ENCODE data around the gene EIF3C.
"Not testable (repeated sequence)": the region's sequence is repeated elsewhere in the genome, so short reads cannot be mapped to it uniquely, and the experiment has no call there.

EIF3C gene, protein sequence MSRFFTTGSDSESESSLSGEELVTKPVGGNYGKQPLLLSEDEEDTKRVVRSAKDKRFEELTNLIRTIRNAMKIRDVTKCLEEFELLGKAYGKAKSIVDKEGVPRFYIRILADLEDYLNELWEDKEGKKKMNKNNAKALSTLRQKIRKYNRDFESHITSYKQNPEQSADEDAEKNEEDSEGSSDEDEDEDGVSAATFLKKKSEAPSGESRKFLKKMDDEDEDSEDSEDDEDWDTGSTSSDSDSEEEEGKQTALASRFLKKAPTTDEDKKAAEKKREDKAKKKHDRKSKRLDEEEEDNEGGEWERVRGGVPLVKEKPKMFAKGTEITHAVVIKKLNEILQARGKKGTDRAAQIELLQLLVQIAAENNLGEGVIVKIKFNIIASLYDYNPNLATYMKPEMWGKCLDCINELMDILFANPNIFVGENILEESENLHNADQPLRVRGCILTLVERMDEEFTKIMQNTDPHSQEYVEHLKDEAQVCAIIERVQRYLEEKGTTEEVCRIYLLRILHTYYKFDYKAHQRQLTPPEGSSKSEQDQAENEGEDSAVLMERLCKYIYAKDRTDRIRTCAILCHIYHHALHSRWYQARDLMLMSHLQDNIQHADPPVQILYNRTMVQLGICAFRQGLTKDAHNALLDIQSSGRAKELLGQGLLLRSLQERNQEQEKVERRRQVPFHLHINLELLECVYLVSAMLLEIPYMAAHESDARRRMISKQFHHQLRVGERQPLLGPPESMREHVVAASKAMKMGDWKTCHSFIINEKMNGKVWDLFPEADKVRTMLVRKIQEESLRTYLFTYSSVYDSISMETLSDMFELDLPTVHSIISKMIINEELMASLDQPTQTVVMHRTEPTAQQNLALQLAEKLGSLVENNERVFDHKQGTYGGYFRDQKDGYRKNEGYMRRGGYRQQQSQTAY

DNA sequence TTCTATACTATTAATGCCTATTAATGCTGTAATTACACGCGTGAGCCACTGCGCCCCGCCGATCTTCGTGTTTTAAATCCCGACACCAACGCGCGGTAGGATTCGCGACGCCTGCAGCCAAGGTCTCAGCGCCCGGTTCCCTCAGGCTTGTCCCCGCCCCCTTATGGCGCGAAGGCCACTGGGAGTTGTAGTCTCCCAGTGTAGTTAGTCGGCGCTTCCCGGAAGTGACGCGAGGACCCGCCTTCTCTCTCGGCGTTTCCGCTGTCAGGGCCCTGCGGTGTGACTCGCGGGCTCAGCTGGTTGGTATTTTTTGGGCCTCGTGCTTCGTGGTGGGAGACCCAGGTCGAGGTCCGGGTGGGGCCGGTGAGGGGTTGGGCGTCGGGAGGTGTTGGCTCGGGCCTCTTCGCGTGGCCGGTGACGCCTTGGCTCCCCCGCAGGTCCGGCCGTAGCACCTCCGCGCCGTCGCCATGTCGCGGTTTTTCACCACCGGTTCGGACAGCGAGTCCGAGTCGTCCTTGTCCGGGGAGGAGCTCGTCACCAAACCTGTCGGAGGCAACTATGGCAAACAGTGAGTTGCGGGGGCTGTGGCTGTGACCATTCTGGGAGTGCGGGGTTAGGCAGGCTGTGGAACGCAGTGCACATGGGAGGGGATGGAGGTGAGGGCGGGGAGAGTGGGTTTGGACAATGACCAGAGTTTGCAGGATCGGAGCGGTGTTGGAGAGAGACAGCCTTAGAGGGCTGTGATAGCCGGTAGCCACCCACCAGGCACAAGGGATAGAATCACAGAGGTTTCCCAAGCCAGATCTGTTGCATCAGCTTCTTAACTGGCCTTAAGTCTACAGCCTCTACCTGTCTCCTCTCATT, at the start of gene EIF3C:
Gene EIF3C, plus strand, starts transcription at position 245 of the 864 bp plus-strand sequence. Its CDS starts 223 bp downstream, at position 468.
- DNase-seq: not testable (repeated sequence)

DNA sequence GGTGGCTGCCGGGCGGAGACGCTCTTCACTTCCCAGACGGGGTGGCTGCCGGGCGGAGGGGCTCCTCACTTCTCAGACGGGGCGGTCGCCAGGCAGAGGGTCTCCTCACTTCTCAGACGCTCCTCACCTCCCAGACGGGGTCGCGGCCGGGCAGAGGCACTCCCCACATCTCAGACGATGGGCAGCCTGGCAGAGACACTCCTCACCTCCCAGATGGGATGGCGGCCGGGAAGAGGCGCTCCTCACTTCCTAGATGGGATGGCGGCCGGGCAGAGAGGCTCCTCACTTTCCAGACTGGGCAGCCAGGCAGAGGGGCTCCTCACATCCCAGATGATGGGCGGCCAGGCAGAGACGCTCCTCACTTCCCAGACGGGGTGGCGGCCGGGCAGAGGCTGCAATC, 45.0 kb upstream of the EIF3C start:
- not testable (repeated sequence) for DNase-seq

GRCh38 chr16:28667480-28667879, 43.8 kb upstream of the EIF3C start:
- DNase-seq: not testable (repeated sequence)

DNA sequence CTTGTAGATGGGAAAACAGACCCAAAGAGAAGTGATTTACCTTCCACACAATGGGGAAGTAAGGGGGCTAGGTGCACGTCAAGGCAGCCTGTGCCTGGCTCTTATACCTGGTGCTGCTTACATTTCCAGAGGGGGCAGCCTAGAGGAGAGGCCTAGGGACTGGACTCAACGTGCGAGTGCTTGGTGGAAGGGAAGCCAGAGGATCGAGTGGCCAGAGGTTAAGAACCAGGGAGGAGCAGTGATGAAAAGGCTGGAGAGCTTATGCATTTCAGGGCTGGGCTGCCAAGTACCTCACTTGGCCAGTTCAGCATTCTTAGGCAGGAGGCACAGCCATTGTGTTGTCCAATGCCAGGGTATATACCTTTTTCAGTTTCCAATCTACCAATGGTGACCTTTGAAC, 43.1 kb upstream of the EIF3C start:
- DNase-seq: not testable (repeated sequence)

DNA sequence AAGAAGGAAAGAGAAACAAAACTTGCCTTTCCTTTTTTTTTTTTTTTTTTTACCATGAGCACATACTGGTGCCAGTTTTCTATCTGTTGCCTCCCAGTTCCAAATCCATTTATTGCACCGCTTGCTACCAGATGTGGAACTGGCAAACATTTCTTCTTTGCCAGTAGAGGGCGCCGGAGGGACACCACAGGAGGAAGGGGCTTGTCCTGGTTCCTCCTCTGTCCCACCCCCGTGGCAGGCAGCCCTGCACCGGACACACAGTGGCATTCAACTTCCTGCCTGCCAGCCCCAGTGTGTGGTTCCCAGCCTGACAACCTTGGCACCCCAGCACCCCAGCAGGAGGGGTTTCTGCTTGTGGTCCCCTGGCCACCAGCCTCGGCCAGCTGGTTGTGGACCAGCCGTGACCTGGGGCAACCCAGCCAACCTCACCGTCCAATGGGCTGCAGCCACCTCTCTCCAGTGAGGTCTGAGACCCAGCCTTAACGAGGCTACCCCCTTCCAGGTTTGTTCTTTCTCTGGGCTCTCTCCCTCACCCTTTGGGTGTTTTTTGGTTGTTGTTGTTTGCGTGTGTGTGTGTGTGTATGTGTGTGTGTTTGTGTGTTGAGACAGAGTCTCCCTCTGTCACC, 22.8 kb upstream of the EIF3C start:
- not testable (repeated sequence) for DNase-seq

- not testable (repeated sequence) for DNase-seq
Observed at GRCh38 chr16:28689425-28689824, 21.8 kb upstream of the EIF3C start.

GRCh38 chr16:28691722-28692121, 19.5 kb upstream of the EIF3C start:
- not testable (repeated sequence) for DNase-seq

DNA sequence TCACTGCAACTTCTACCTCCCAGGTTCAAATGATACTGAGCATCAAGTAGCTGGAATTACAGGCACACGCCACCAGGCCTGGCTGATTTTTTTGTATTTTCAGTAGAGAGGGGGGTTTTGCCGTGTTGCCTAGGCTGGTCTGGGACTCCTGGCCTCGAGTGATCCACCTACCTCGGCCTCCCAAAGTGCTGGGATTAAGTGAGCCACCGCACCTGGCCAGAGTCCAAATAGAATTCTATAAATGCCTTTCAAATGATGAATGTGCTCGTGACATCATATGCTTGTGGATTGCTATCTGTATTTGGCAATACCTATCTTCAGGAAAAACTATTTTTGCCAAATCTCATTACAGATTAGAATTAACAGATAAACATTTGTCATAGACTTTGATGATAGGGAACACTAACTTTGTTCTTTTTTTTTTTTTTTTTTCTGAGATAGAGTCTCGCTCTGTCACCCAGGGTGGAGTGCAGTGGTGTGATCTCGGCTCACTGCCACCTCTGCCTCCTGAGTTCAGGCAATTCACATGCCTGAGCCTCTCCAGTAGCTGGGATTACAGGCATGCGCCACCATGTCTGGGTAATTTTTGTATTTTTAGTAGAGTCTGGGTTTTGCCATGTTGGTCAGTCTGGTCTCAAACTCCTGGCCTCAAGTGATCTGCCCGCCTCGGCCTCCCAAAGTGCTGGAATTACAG, 17.9 kb upstream of the EIF3C start:
- not testable (repeated sequence) for DNase-seq

DNA sequence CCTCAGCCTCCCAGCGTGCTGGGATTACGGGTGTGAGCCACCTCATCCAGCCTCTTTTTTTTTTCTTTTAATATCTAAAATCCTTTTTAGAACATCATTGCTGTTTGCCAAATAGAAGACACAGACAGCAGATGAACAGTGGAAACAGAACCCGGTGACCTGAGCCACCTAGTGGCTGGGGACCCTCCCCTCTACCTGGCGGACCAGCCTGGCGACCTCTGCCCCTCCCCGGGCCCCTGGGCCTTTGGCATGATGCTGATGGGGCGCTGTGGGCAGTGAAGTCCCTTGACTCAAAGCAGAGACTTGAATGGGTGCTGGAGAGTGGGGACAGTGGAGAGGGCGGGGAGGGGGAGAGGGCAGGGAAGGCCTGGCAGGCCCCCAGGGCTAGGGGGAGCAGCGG, 11.5 kb upstream of the EIF3C start:
- not testable (repeated sequence) for DNase-seq

DNA sequence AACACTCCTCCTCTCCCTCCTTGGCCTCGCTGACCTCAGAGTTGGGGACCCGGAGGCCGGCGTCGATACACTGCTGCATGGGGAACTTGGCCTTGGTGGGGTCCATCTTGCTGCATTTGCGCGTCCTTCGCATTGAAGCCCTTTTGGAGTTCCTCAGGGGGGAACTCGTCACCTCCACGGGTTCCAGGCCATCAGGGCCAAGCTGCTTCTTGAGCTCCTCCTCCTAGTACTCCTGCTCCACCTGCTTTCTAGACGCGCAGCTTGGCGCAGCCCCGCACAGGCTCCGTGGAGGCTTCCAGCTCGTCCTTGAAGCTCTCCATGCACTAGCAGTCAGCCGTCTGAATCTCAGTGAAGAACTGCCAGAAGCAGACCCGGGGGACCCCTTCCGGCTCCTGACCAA, 10.9 kb upstream of the EIF3C start:
- DNase-seq: not testable (repeated sequence)

GRCh38 chr16:28701384-28701783, 9.9 kb upstream of the EIF3C start:
- DNase-seq: not testable (repeated sequence)

DNA sequence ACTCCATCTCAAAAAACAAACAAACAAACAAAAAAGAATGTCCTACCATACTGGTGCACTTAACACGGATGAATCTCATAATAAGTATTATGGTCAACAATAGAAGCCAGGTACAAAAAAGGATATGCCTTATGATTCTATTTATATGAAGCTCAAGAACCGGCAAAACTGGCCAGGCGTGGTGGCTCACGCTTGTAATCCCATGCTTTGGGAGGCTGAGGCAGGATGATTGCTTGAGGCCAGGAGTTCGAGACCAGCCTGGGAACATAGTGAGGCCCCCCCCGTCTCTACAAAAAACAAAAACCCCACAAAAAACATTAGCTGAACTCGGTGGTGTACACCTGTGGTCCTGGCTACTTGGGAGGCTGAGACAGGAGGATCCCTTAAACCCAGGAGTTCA, 7.0 kb upstream of the EIF3C start:
- DNase-seq: not testable (repeated sequence)

- not testable (repeated sequence) for DNase-seq
Observed at GRCh38 chr16:28722852-28723650, 11.8 kb downstream of the EIF3C start.

DNA sequence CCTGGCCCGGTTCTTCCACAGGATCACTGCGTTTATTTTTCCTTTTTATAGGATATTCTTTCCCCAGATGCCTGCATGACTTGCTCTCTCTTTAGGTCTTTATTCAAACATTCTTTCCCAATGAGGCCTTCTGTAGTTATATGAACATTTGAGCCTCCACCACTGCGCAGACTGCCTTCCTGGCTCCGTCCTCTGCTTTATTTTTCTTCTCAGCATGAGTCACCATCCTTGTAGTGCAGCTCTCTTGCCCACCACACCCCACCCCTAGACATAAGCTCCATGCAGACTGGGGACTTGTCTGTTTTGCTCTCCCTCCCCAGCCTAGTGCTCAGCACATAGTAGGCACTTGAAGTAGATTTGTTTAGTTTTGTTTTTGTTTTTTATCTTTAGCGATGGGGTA, 20.0 kb downstream of the EIF3C start:
- DNase-seq: not testable (repeated sequence)

GRCh38 chr16:28732455-28733124, 21.3 kb downstream of the EIF3C start:
- not testable (repeated sequence) for DNase-seq

DNA sequence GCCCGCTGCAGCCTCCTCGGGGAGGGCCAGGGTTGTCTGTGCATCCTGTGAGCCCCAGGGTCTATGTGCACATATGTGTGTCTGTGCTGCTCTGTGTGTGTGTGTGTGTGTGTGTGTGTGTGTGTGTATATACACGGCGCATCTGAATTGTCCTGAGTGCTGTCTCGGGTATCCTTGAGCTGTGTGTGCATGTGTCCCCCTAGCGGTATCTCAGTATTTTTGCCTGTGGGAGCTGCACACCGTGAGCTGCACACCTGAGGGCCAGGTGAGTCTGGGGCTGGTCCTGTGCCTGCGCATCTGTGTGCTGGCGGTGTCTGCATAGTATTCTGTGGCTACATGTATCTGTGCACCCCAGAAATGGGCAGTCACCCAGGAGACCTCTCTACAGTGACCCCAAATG, 28.5 kb downstream of the EIF3C start:
- DNase-seq: not testable (repeated sequence)

DNA sequence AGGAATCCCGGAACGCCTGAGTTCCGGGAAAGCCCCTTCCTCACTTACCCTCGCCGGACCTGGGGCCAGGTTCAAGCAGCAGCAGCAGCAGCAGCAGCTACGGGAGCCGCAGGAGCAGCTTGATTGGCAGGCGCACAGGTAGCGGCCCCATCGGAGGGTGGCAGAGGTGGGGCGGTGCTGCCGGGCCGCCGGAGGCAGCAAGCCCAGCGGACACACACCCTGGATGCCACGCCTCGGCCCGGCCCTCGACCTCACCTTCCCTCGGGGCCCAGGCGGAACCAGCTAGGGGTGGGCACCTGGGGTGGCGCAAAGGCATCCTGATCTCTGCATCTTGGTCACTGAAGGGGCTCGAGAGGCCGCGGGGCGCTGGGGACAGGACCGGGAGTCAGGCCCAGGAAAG, 29.4 kb downstream of the EIF3C start:
- not testable (repeated sequence) for DNase-seq

DNA sequence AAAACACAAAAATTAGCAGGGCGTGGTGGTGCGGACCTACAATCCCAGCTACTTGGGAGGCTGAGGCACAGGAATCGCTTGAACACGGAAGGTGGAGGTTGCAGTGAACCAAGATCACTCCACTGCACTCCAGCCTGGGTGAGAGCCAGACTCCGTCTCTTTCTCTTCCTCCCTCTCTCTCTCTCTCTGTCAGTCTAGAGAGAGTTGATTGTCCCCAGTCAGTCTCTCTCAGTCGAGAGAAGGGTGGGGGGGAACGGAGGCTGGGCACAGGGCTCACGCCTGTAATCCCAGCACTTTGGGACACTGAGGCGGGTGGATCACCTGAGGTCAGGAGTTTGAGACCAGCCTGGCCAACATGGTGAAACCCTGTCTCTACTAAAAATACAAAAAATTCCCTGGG, 30.0 kb downstream of the EIF3C start:
- DNase-seq: not testable (repeated sequence)

Data from amygdala (tissue), 56 donors.